Transverse colon (tissue), 3 donors: ENCODE results near the gene ATP12A.

ENCODE experiments used
- CTCF ChIP-seq, 5 experiments: fragments of 200-600 bp in 3 of 5; fragments of 450-650 bp in 2 of 5; sonication (generic) in 3 of 5; IDR thresholded peaks; 1 replicate in 2 of 5; 2 replicates in 3 of 5; pipeline ENCODE4 v1.5.1; 2016 to 2017; ENCODE audit warnings: antibody characterized with exemption in 5 of 5, inconsistent platforms in 3 of 5, mild to moderate bottlenecking in 2 of 5, moderate library complexity in 1 of 5
- POLR2A ChIP-seq: fragments of 450-650 bp; IDR thresholded peaks from one replicate; pipeline ENCODE4 v1.6.1; 2016; ENCODE audit warnings: antibody characterized with exemption, mild to moderate bottlenecking, moderate library complexity

GRCh38 chr13:24670174-24670573 lies 10.0 kb upstream of the ATP12A start:
- TF ChIP-seq CTCF (IDR thresholded peaks at IDR 0.05) (no peak), POLR2A (no peak)
